ENCODE measurements around the gene KSR2.

The KSR2 gene

GRCh38 chr12:117797202-117797601 lies 171.6 kb downstream of the KSR2 start:
- no peak for TF ChIP-seq CTCF (IDR thresholded peaks at IDR 0.05)

GRCh38 chr12:117792877-117793424 lies 175.8 kb downstream of the KSR2 start:
- TF ChIP-seq CTCF (IDR thresholded peaks at IDR 0.05): no peak

GRCh38 chr12:117792471-117792870 lies 176.3 kb downstream of the KSR2 start:
- no peak for TF ChIP-seq CTCF (IDR thresholded peaks at IDR 0.05)

- TF ChIP-seq CTCF (IDR thresholded peaks at IDR 0.05): no peak
Measured at GRCh38 chr12:117790948-117791347, 177.8 kb downstream of the KSR2 start.

- no peak for TF ChIP-seq CTCF (IDR thresholded peaks at IDR 0.05)
Measured at GRCh38 chr12:117790198-117790597, 178.6 kb downstream of the KSR2 start.

- TF ChIP-seq CTCF (IDR thresholded peaks at IDR 0.05): no peak
Measured at GRCh38 chr12:117789195-117789912, 179.4 kb downstream of the KSR2 start.

- no peak for TF ChIP-seq CTCF (IDR thresholded peaks at IDR 0.05)
Measured at GRCh38 chr12:117778656-117779055, 190.1 kb downstream of the KSR2 start.
